ENCODE measurements around the gene MEI1.

Gene MEI1

GRCh38 chr22:41848468-41848867, 149.2 kb downstream of the MEI1 start:
- H3K79me2 ChIP-seq (ENCODE audit: low read length): peaks cover 100% of the 10 kb centered on the region
- H3K4me3 ChIP-seq (ENCODE audit: low read length): no peak overlapping the region
- H3K36me3 ChIP-seq (replicated peaks; ENCODE audit: low read depth, low read length): peaks cover 46% of the 10 kb centered on the region
- no peak overlapping the region for H3K27ac ChIP-seq (ENCODE audit: low read length)
- H4K20me1 ChIP-seq (ENCODE audit: insufficient read depth, low read length): peaks cover 96% of the 10 kb centered on the region
- H3K9ac ChIP-seq (ENCODE audit: low read length): no peak overlapping the region
- no peak overlapping the region for H2AFZ ChIP-seq (ENCODE audit: low read depth, low read length)
- H3K27me3 ChIP-seq (ENCODE audit: low read depth, low read length): no peaks in the 10 kb centered on the region
- H3K9me3 ChIP-seq (ENCODE audit: insufficient read depth, low read length): no peaks in the 10 kb centered on the region
- H3K4me2 ChIP-seq (ENCODE audit: low read length): no peak overlapping the region
- TF ChIP-seq EZH2phosphoT487 (IDR thresholded peaks at IDR 0.05; ENCODE audit: low read depth): no peak
- H3K4me1 ChIP-seq (ENCODE audit: low read length): peaks cover 4% of the 10 kb centered on the region; the same call in 1 of the 2 replicates

All from OCI-LY3 (cell line).